Neuron (in vitro differentiated cells): ENCODE results near the gene TECPR2.

Experiments used
- H2AFZ ChIP-seq: one replicate; pipeline ENCODE4 v1.6.1; 2013; ENCODE audit warnings: low read depth, mild to moderate bottlenecking, inconsistent platforms, low read length, moderate library complexity
- H3K27me3 ChIP-seq: one replicate; pipeline ENCODE4 v1.6.1; 2013; ENCODE audit warnings: low read length; ENCODE audit not compliant: insufficient read depth
- H3K36me3 ChIP-seq: one replicate; pipeline ENCODE4 v1.6.1; 2013; ENCODE audit warnings: low read length; ENCODE audit not compliant: insufficient read depth
- H3K4me1 ChIP-seq: one replicate; pipeline ENCODE4 v1.6.1; 2013; ENCODE audit warnings: low read length; ENCODE audit not compliant: insufficient read depth
- H3K4me3 ChIP-seq: 2 replicates; pipeline ENCODE4 v1.5.1; 2013; ENCODE audit warnings: mild to moderate bottlenecking, low read length, moderate library complexity
- H3K9me3 ChIP-seq: one replicate; pipeline ENCODE4 v1.6.1; 2013; ENCODE audit warnings: low read length

The TECPR2 gene

GRCh38 chr14:102474934-102475333 is 112.2 kb downstream of the TECPR2 start:
- Histone ChIP-seq H3K27me3 (no peaks in the 10 kb centered on the region), H3K9me3 (no peaks in the 10 kb centered on the region), H2AFZ (no peak overlapping the region), H3K36me3 (peaks cover 12% of the 10 kb centered on the region), H3K4me3 (no peak overlapping the region), H3K4me1 (no peaks in the 10 kb centered on the region)

GRCh38 chr14:102479107-102479506 is 116.4 kb downstream of the TECPR2 start:
- H3K27me3 ChIP-seq: no peaks in the 10 kb centered on the region
- peaks cover 2% of the 10 kb centered on the region for H3K9me3 ChIP-seq
- peaks cover 7% of the 10 kb centered on the region for H3K36me3 ChIP-seq
- H3K4me3 ChIP-seq: no peak overlapping the region
- H3K4me1 ChIP-seq: no peaks in the 10 kb centered on the region
- H2AFZ ChIP-seq: no peak overlapping the region

- Histone ChIP-seq H2AFZ (no peak overlapping the region), H3K9me3 (peaks cover 2% of the 10 kb centered on the region), H3K27me3 (no peaks in the 10 kb centered on the region), H3K36me3 (peaks cover 6% of the 10 kb centered on the region), H3K4me1 (no peaks in the 10 kb centered on the region), H3K4me3 (no peak overlapping the region)
Observed at GRCh38 chr14:102479777-102480176, 117.0 kb downstream of the TECPR2 start.

GRCh38 chr14:102481371-102481770 is 118.6 kb downstream of the TECPR2 start:
- Histone ChIP-seq H3K9me3 (peaks cover 2% of the 10 kb centered on the region), H3K27me3 (no peaks in the 10 kb centered on the region)

GRCh38 chr14:102481791-102482238 is 119.1 kb downstream of the TECPR2 start:
- Histone ChIP-seq H3K36me3 (no peaks in the 10 kb centered on the region), H3K4me3 (no peak overlapping the region)

More at GRCh38 chr14:102481371-102481770, 118.6 kb downstream of the TECPR2 start:
- no peaks in the 10 kb centered on the region for H3K4me1 ChIP-seq
- no peak overlapping the region for H3K4me3 ChIP-seq
- H2AFZ ChIP-seq: no peak overlapping the region
- no peaks in the 10 kb centered on the region for H3K36me3 ChIP-seq

GRCh38 chr14:102484316-102484715 is 121.6 kb downstream of the TECPR2 start:
- H3K4me1 ChIP-seq: no peaks in the 10 kb centered on the region
- peaks cover 2% of the 10 kb centered on the region for H3K9me3 ChIP-seq
- no peak overlapping the region for H3K4me3 ChIP-seq
- no peak overlapping the region for H2AFZ ChIP-seq
- no peaks in the 10 kb centered on the region for H3K27me3 ChIP-seq
- H3K36me3 ChIP-seq: no peaks in the 10 kb centered on the region

More at GRCh38 chr14:102481791-102482238, 119.1 kb downstream of the TECPR2 start:
- Histone ChIP-seq H3K27me3 (no peaks in the 10 kb centered on the region), H3K4me1 (no peaks in the 10 kb centered on the region), H2AFZ (no peak overlapping the region), H3K9me3 (peaks cover 2% of the 10 kb centered on the region)

GRCh38 chr14:102485693-102486512 is 123.2 kb downstream of the TECPR2 start:
- no peak overlapping the region for H2AFZ ChIP-seq
- H3K36me3 ChIP-seq: no peaks in the 10 kb centered on the region
- no peak overlapping the region for H3K4me3 ChIP-seq
- H3K9me3 ChIP-seq: peaks cover 2% of the 10 kb centered on the region
- no peaks in the 10 kb centered on the region for H3K27me3 ChIP-seq
- H3K4me1 ChIP-seq: no peaks in the 10 kb centered on the region

GRCh38 chr14:102486513-102487203 is 123.9 kb downstream of the TECPR2 start:
- Histone ChIP-seq H3K27me3 (no peaks in the 10 kb centered on the region), H3K36me3 (no peaks in the 10 kb centered on the region), H2AFZ (no peak overlapping the region), H3K4me3 (no peak overlapping the region), H3K4me1 (no peaks in the 10 kb centered on the region), H3K9me3 (no peaks in the 10 kb centered on the region)

GRCh38 chr14:102487204-102487577 is 124.5 kb downstream of the TECPR2 start:
- H2AFZ ChIP-seq: no peak overlapping the region
- H3K9me3 ChIP-seq: no peaks in the 10 kb centered on the region
- H3K4me3 ChIP-seq: no peak overlapping the region
- no peaks in the 10 kb centered on the region for H3K4me1 ChIP-seq
- no peaks in the 10 kb centered on the region for H3K36me3 ChIP-seq
- H3K27me3 ChIP-seq: no peaks in the 10 kb centered on the region

- H3K36me3 ChIP-seq: no peaks in the 10 kb centered on the region
- H3K4me1 ChIP-seq: no peaks in the 10 kb centered on the region
- no peak overlapping the region for H2AFZ ChIP-seq
Observed at GRCh38 chr14:102490456-102490855, 127.7 kb downstream of the TECPR2 start.

GRCh38 chr14:102491366-102491765 is 128.6 kb downstream of the TECPR2 start:
- Histone ChIP-seq H3K27me3 (no peaks in the 10 kb centered on the region), H3K4me1 (no peaks in the 10 kb centered on the region), H2AFZ (no peak overlapping the region), H3K4me3 (no peak overlapping the region), H3K36me3 (no peaks in the 10 kb centered on the region), H3K9me3 (no peaks in the 10 kb centered on the region)

More at GRCh38 chr14:102490456-102490855, 127.7 kb downstream of the TECPR2 start:
- Histone ChIP-seq H3K9me3 (no peaks in the 10 kb centered on the region), H3K4me3 (no peak overlapping the region), H3K27me3 (no peaks in the 10 kb centered on the region)

GRCh38 chr14:102491786-102492530 is 129.2 kb downstream of the TECPR2 start:
- Histone ChIP-seq H3K36me3 (no peaks in the 10 kb centered on the region), H3K4me1 (no peaks in the 10 kb centered on the region), H3K4me3 (no peak overlapping the region), H3K9me3 (no peaks in the 10 kb centered on the region), H3K27me3 (no peaks in the 10 kb centered on the region), H2AFZ (no peak overlapping the region)

GRCh38 chr14:102492531-102492910 is 129.8 kb downstream of the TECPR2 start:
- Histone ChIP-seq H3K4me3 (no peak overlapping the region), H3K4me1 (no peaks in the 10 kb centered on the region), H2AFZ (no peak overlapping the region), H3K36me3 (no peaks in the 10 kb centered on the region), H3K9me3 (no peaks in the 10 kb centered on the region), H3K27me3 (no peaks in the 10 kb centered on the region)
